IPS DF 6.9 (cell line): ENCODE data around the gene COL8A1.

Experiments
- DNase-seq: peaks from one replicate; pipeline ENCODE4 v3.0.0-alpha.2; 2013; ENCODE audit warnings: low read depth, low spot score
- H3K27ac ChIP-seq: one replicate; pipeline ENCODE4 v1.5.1; 2013; ENCODE audit warnings: low read length, control low read depth
- H3K27me3 ChIP-seq: 2 replicates; pipeline ENCODE4 v1.6.1; 2013; ENCODE audit warnings: mild to moderate bottlenecking, low read length; ENCODE audit not compliant: control insufficient read depth, insufficient read depth
- H3K36me3 ChIP-seq: 2 replicates; pipeline ENCODE4 v1.6.1; 2013; ENCODE audit warnings: low read length; ENCODE audit not compliant: control insufficient read depth, insufficient read depth
- H3K4me1 ChIP-seq: 2 replicates; pipeline ENCODE4 v1.6.1; 2013; ENCODE audit warnings: low read length; ENCODE audit not compliant: control insufficient read depth, insufficient read depth
- H3K4me3 ChIP-seq: 2 replicates; pipeline ENCODE4 v1.5.1; 2013; ENCODE audit warnings: mild to moderate bottlenecking, low read length
- H3K9me3 ChIP-seq: 2 replicates; pipeline ENCODE4 v1.6.1; 2013; ENCODE audit warnings: low read length, inconsistent platforms; ENCODE audit not compliant: control insufficient read depth, insufficient read depth
- WGBS: extraction: QIAGEN DNeasy Blood & Tissue Kit; methylation state at CpG from one replicate; pipeline ENCODE4 v1.1.7; 2013; ENCODE audit warnings: mixed read lengths, missing lambda C conversion rate; ENCODE audit not compliant: insufficient read length, insufficient coverage; 5-methylcytosine and 5-hydroxymethylcytosine counted together

Gene COL8A1

DNA sequence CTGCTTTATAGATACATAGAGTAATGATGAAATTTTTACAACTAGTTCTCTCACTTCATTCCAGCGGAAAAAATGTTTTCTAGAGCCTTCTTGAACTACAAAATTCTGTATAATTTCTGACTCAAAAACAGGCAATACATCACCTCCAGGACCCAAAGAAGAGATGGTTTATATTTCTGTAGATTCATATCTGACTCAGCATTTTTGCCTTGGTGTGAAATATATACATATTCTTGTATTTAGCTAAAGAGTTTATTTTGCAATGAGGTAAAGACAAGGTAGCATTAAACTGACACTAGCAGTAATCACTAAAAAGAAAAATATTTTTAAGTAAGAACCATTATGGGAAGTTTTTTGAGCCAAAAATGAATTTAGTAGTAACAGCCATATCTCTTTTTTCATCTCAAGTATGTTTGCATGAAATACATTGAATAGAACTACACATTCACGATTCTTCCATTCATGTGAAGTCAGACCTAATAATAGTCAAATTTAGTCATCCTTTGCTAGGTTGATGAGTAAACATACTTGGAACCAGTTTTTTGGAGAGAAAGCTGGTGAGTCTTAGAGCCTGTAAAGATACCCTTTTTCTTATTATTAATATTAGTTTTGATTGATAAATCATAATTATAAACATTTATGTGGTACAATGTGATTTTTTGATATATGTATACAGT, 31.6 kb downstream of the COL8A1 start:
- no peak for DNase-seq
- Histone ChIP-seq H3K36me3 (no peaks in the 10 kb centered on the region), H3K27ac (no peak overlapping the region), H3K27me3 (no peaks in the 10 kb centered on the region), H3K4me3 (no peak overlapping the region), H3K9me3 (no peaks in the 10 kb centered on the region), H3K4me1 (no peaks in the 10 kb centered on the region)
- no CpG with 5 or more reads among the region's 2 CpGs for WGBS

DNA sequence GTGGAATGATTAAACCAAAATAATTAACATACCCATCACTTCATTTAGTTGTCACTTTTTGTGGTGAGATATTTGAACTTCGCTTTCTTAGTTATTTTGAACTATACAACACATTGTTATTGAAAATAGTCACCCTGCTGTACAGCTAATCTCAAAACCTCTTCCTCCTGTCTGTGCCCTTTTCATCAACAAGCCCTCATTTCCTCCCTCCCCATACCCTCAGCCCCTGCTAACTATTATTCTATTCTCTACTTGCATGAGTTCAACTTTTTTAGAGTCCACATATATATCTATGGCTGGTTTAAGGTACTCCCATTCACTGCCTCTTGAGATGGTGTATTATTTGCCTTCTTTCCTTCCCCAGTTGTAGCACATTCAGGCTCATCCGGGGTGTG, 32.2 kb downstream of the COL8A1 start:
- WGBS, result no CpG with 5 or more reads among the region's 2 CpGs

DNA sequence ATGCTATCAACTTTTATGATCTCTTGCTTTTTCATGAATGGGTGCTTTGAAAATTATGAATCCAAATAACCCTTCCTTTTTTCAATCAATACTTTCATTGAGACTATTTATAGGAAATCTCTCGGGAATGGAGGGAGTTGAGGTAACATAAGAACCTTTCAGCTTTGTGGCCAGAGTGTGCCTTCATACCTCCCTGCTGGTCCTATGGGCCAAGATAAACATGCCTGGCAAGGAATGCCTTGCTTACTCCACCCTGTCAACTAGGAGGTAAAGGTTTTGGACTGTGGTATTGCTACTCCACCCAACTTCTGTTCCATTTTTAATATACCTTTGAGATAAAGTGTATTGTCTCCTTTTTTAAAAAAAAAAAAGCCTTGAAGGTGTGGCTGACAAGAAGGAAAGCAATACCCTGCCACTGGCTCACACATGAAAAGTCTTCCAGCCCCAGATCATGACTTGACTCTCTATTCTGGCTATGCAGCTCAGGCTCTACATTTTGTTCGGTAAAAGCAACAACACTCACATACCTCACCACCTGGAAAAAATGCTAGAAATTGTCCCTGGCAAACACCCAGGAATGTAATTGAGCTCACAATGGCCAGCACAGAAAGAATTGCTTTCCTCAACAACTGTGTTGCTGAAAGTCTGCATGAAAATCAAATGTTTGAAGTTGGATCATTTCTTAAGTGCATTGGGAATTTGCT, 35.8 kb downstream of the COL8A1 start:
- Histone ChIP-seq H3K4me1 (no peaks in the 10 kb centered on the region), H3K27ac (no peak overlapping the region), H3K9me3 (no peaks in the 10 kb centered on the region), H3K36me3 (no peaks in the 10 kb centered on the region), H3K27me3 (no peaks in the 10 kb centered on the region), H3K4me3 (no peak overlapping the region)
- WGBS, result no CpG with 5 or more reads among the region's 2 CpGs
- DNase-seq, result no peak

More for the DNA sequence above, 32.2 kb downstream of the COL8A1 start:
- Histone ChIP-seq H3K4me1 (no peaks in the 10 kb centered on the region), H3K36me3 (no peaks in the 10 kb centered on the region), H3K27ac (no peak overlapping the region), H3K9me3 (no peaks in the 10 kb centered on the region), H3K4me3 (no peak overlapping the region), H3K27me3 (no peaks in the 10 kb centered on the region)
- no peak for DNase-seq

DNA sequence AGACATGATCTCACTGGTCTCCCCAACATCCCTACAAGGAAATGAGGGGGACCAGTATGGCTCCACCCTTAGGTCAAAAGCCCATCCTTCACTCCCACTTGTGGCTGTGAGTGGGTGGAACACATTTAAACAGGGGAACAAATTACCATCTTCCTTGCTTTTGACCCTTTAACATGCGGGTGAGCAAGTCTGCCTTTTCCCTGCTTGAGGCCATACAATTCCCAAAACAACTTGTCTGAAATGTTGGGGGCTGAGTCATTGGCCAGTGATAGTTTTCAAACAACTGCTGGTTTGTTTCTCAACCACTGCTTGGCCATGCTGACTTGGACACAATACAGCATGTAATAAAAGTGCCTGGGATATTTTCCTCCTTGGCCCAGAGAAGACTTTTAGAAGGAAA, 39.6 kb downstream of the COL8A1 start:
- no peak overlapping the region for H3K27ac ChIP-seq
- H3K9me3 ChIP-seq, result no peaks in the 10 kb centered on the region
- no CpG with 5 or more reads among the region's 1 CpG for WGBS
- no peak for DNase-seq
- H3K4me1 ChIP-seq, result no peaks in the 10 kb centered on the region
- no peaks in the 10 kb centered on the region for H3K36me3 ChIP-seq
- H3K27me3 ChIP-seq, result no peaks in the 10 kb centered on the region
- H3K4me3 ChIP-seq, result no peak overlapping the region

DNA sequence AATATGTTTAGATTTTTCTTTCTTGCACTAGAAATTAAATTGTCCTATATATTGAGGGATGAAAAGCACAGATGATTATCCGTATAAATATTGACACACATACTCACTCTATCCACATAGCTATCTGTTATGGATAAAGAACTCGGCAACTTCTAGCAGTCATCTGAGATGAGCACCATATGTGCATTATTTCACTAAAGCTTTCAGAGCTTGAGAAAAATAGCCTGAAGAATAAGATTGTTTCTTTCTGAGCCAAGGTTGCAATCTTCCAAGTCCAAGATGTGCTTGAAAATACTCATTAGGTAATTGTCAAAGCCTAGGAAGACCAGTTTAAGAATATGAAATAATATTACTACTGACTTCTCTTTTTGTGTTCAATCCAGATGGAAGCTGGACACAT, 40.5 kb downstream of the COL8A1 start:
- no peak for DNase-seq
- no CpG with 5 or more reads among the region's 2 CpGs for WGBS
- Histone ChIP-seq H3K4me3 (no peak overlapping the region), H3K27me3 (no peaks in the 10 kb centered on the region), H3K4me1 (no peaks in the 10 kb centered on the region), H3K36me3 (no peaks in the 10 kb centered on the region), H3K27ac (no peak overlapping the region), H3K9me3 (no peaks in the 10 kb centered on the region)

DNA sequence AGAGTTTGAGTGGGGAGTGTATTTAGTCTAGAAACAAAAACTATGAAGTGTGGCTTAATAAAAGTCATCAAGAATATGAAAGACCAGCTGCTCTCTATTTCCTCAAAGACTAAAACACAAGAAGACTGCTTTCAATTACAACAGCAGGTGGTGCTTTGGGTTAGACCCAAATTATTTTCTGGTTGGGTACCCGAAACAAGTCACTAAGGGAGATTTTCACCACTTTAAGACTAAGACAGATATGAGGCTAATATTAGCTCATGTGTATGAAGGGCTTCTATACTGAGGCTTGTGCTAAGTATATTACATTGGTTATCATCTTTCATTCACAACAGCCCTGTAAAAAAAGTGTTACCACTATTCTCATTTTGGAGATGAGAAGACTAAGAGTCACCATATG, 43.1 kb downstream of the COL8A1 start:
- Histone ChIP-seq H3K9me3 (no peaks in the 10 kb centered on the region), H3K4me3 (no peak overlapping the region), H3K4me1 (no peaks in the 10 kb centered on the region), H3K27ac (no peak overlapping the region), H3K27me3 (no peaks in the 10 kb centered on the region), H3K36me3 (no peaks in the 10 kb centered on the region)
- no peak for DNase-seq
- no CpG with 5 or more reads among the region's 1 CpG for WGBS

DNA sequence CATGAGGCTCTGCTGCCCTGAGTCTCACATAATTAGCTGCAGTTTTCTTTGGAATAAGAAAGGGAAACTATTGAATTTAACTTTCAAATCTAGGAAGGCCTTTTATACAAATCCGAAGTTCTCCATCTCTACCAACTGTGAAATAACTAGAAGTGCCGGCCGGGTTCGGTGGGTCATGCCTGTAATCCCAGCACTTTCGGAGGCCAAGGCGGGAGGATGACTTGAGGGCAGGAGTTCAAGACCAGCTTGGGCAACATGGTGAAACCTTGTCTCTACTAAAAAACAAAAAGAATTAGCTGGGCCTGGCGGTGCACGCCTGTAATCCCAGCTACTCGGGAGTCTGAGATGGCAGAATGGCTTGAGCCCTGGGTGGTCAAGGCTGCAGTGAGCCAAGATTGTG, 43.6 kb downstream of the COL8A1 start:
- WGBS, result no CpG with 5 or more reads among the region's 9 CpGs
- Histone ChIP-seq H3K27ac (no peak overlapping the region), H3K9me3 (no peaks in the 10 kb centered on the region), H3K4me1 (no peaks in the 10 kb centered on the region), H3K27me3 (no peaks in the 10 kb centered on the region), H3K36me3 (no peaks in the 10 kb centered on the region), H3K4me3 (no peak overlapping the region)
- DNase-seq, result no peak

DNA sequence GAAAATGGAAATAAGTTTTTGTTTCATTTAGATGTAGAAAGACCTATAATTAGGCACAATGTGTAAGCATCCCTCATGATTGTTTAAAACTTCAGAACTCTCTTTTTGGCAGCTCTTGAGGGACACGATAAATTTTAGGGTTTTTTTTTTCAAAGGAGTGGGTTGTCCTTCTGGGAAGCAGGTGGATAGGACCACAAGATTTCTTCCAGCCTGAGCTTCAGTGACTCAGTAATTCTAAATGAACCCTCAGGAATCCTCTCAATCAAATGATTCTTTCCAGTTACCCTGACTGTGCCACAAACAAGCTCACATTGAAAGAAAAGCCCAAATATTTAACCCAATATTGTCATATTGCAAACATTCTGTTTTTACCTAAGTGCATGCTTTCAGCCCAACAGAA, 45.1 kb downstream of the COL8A1 start:
- no CpG with 5 or more reads among the region's 1 CpG for WGBS

DNA sequence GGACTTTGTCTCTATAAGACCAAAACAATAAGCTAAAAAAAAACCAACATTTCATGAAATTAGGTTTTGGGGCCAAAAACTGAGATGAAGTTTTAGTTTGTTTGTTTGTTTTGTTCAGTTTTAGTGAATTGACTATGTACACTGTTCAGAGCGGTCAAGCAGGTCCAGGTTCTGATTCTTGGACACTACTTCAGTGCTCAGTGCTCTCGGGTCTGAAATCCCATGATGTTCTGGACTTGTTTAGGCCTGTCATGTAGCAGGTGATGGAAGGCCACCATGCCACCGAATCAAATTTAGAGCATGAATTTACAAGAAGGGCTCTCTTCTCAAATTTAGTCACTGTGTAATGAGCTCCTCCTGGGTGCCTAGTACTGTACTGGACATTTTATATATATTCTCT, 45.5 kb downstream of the COL8A1 start:
- H3K4me1 ChIP-seq, result no peaks in the 10 kb centered on the region
- H3K27ac ChIP-seq, result no peak overlapping the region
- H3K4me3 ChIP-seq, result no peak overlapping the region
- DNase-seq, result no peak
- WGBS, result no CpG with 5 or more reads among the region's 3 CpGs
- no peaks in the 10 kb centered on the region for H3K27me3 ChIP-seq
- no peaks in the 10 kb centered on the region for H3K9me3 ChIP-seq
- no peaks in the 10 kb centered on the region for H3K36me3 ChIP-seq

More for the DNA sequence above, 45.1 kb downstream of the COL8A1 start:
- H3K4me3 ChIP-seq, result no peak overlapping the region
- no peaks in the 10 kb centered on the region for H3K9me3 ChIP-seq
- no peak for DNase-seq
- no peaks in the 10 kb centered on the region for H3K4me1 ChIP-seq
- no peak overlapping the region for H3K27ac ChIP-seq
- no peaks in the 10 kb centered on the region for H3K27me3 ChIP-seq
- no peaks in the 10 kb centered on the region for H3K36me3 ChIP-seq

DNA sequence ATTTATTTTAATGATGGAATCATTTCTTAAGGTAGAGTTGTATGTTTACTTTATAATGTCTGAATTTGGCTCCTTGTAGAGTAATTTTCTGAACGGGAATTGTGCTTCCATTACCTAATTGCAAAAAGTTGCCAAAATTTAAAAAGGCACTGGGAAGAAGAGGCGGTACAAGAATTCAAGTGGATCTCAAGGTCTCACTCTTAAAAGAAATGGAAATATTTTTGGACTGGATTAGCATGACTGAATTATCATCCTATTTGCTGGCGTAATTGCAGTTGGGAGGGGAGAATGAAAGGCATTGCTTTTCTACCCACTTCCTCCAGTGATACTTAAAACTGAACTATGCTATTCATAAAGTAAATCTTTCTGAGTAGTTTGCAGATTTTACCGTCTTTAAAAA, 46.2 kb downstream of the COL8A1 start:
- no peaks in the 10 kb centered on the region for H3K27me3 ChIP-seq
- H3K9me3 ChIP-seq, result no peaks in the 10 kb centered on the region
- no peak overlapping the region for H3K4me3 ChIP-seq
- H3K4me1 ChIP-seq, result no peaks in the 10 kb centered on the region
- no peak overlapping the region for H3K27ac ChIP-seq
- WGBS, result no CpG with 5 or more reads among the region's 4 CpGs
- H3K36me3 ChIP-seq, result no peaks in the 10 kb centered on the region
- no peak for DNase-seq

DNA sequence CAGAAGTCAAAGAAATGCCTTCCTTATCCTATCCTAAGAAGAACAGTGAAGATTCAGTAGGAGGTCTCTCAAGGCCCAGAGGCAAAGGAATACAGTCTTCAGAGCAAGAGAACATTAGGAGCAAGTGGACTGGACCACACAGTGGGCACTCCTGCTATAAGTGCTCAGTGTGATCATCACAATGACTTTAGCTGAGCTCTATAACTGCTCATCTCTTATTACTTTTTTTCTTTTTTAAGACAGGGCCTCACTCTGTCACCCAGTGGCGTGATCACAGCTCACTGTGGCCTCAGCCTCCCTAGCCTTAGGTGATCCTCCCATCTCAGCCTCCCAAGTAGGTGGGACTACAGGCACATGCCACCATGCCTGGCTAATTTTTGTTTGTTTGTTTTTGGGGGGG, 48.1 kb downstream of the COL8A1 start:
- Histone ChIP-seq H3K4me3 (no peak overlapping the region), H3K27me3 (no peaks in the 10 kb centered on the region), H3K27ac (no peak overlapping the region), H3K36me3 (no peaks in the 10 kb centered on the region), H3K9me3 (no peaks in the 10 kb centered on the region), H3K4me1 (no peaks in the 10 kb centered on the region)
- no peak for DNase-seq
- WGBS, result no CpG with 5 or more reads among the region's 1 CpG
